GM19025 (cell line): Measurements from ENCODE around the gene OTUB2.

ENCODE experiments used
- ATAC-seq: cut with Tn5 transposase; IDR thresholded peaks from one replicate; pipeline ENCODE4 v1.9.1; 2021; ENCODE audit warnings: mild to moderate bottlenecking, low read depth, moderate library complexity; ENCODE audit not compliant: unreplicated experiment

Gene OTUB2

DNA sequence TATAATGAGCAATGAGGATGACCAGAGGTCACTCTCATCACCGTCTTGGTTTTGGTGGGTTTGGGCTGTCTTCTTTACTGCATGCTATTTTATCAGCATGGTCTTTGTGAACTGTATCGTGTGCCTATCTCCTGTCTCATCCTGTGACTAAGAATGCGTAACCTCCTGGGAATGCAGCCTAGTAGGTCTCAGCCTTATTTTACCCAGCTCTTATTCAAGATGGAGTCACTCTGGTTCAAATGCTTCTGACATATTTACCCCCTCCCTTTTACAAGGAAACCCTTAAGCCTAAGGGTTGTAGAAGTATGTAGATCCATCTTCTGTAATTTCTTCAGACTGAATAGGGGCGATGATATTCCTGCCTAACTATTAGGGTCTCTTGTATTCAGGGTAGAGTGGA is 63.3 kb downstream of the OTUB2 start:
- ATAC-seq, result no peak

DNA sequence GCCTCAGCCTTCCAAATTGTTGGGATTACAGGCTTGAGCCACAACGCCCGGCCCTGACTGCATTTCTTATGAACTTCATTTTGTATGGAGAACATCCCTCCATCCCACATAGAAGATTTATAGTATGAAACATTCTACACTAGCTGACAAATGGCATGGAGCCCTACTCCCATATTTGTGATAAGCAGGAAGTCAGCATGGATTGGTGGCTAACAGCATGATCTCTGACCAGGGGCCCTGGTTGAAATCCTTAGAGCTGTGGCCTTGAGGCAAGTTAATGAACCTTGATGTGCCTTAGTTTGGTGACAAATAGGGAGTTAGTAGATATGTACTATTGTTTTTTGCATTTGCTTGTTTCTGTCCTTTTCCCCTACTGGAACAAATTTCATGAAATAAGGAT is 67.3 kb downstream of the OTUB2 start:
- ATAC-seq, result no peak

DNA sequence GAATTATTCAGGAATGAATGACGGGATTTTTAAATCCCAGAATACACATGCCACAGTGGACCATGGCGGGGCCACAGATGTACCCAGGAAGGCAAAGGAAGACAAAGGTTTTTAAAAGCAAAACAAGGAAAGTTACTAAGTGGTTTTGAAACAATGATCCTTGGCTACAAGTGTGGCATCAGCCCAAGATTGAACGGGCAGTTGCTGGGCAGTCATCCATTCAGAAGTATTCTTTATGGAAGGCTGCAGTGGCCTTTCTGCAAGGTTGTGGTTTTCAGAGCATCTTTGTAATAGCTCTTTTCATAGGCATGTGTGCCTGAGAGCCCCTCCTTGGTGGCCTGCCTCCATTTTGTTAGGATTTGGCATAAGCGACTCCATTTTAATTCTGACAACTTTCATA is 71.0 kb downstream of the OTUB2 start:
- no peak for ATAC-seq
